ENCODE data around the gene SMYD3.

The SMYD3 gene

DNA sequence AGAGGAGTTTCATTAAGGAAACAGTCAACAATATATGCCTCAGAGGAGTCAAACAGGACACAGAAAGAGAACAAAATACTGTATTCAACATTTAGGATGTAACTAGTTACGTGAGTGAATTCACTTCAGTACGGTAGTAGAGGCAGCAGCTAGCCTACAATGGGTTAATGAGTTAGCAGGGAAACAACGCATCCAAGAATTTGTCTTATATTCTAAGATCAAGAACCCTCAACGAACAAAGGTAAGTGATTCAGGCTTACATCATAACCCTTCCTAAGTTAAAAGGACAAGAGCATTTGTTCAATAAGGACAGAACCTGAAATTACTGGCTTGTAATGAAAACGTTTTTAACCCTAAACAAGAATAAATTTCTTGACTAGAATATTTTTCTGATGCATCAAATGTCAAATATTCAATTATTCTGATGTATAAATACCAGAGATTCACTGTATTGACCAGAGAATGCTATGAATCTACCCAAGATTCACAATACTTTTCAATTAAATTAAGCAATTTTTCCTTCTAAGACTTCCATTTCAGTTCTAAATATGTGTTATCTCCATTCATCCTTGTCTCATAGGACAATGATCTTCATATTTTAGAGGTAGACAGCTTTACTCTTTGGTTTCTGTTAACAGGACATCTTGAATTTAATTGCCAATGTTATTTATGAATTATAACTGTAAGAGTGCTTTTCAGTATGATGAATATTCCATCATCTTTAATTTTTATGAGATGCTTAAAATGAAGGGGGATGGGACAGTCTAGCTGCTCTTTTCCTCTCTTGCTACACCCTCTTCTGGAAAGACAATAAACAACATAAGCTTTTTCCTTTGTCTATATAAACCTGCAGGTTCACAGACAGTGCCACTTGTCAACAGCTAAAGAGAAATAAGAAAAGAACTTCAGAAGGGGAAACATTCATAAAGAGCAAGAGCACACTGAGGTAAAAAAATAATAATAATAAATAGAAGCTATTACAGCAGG lies 209.5 kb downstream of the SMYD3 start (continued):
- no peak for TF ChIP-seq ZBTB7A (tag by site-specific recombination; IDR thresholded peaks at IDR 0.05; ENCODE audit: low read depth)
- no peak for TF ChIP-seq ZNF521 (tag by site-specific recombination; IDR thresholded peaks at IDR 0.05)
- TF ChIP-seq ZNF174 (tag by site-specific recombination; IDR thresholded peaks at IDR 0.05), result no peak

- ChIA-PET CTCF (no interaction called here), POLR2A (no interaction called here)
- no peaks in the 10 kb centered on the region for H3K9me3 ChIP-seq (ENCODE audit: control insufficient read depth, insufficient read depth, low read depth, low read length)
- no peak overlapping the region for H3K4me3 ChIP-seq (ENCODE audit: low read depth, low read length)
- no peaks in the 10 kb centered on the region for H3K4me1 ChIP-seq (ENCODE audit: control insufficient read depth, insufficient read depth, low read length)
- no peak overlapping the region for H3K27ac ChIP-seq (ENCODE audit: extremely low read depth, low read depth, low read length)
- no peaks in the 10 kb centered on the region for H3K36me3 ChIP-seq (ENCODE audit: control insufficient read depth in 2 of 2, insufficient read depth in 1 of 2, low read length in 2 of 2)
- TF ChIP-seq ZNF341 (tag by site-specific recombination; IDR thresholded peaks at IDR 0.05; ENCODE audit: low read depth) (no peak), ZXDB (tag by site-specific recombination; IDR thresholded peaks at IDR 0.05) (no peak), KLF9 (tag by site-specific recombination; IDR thresholded peaks at IDR 0.05; ENCODE audit: low read depth) (no peak), ZBTB11 (tag by site-specific recombination; conservative IDR thresholded peaks at IDR 0.05; ENCODE audit: low read depth) (no peak), PRDM2 (tag by site-specific recombination; IDR thresholded peaks at IDR 0.05; ENCODE audit: borderline replicate concordance) (no peak), GLIS2 (tag by site-specific recombination; IDR thresholded peaks at IDR 0.05) (no peak), ZNF513 (tag by site-specific recombination; IDR thresholded peaks at IDR 0.05) (no peak), ZNF184 (tag by site-specific recombination; IDR thresholded peaks at IDR 0.05) (no peak), ZNF202 (tag by site-specific recombination; IDR thresholded peaks at IDR 0.05; ENCODE audit: borderline replicate concordance) (no peak), ZNF37A (tag by site-specific recombination; IDR thresholded peaks at IDR 0.05) (no peak), PRDM4 (tag by site-specific recombination; IDR thresholded peaks at IDR 0.05) (no peak), ZNF366 (tag by site-specific recombination; conservative IDR thresholded peaks at IDR 0.05) (no peak), ZNF23 (tag by site-specific recombination; IDR thresholded peaks at IDR 0.05; ENCODE audit: borderline replicate concordance) (no peak), KLF17 (tag by site-specific recombination; IDR thresholded peaks at IDR 0.05) (no peak)
- TF ChIP-seq, protein P1, sequence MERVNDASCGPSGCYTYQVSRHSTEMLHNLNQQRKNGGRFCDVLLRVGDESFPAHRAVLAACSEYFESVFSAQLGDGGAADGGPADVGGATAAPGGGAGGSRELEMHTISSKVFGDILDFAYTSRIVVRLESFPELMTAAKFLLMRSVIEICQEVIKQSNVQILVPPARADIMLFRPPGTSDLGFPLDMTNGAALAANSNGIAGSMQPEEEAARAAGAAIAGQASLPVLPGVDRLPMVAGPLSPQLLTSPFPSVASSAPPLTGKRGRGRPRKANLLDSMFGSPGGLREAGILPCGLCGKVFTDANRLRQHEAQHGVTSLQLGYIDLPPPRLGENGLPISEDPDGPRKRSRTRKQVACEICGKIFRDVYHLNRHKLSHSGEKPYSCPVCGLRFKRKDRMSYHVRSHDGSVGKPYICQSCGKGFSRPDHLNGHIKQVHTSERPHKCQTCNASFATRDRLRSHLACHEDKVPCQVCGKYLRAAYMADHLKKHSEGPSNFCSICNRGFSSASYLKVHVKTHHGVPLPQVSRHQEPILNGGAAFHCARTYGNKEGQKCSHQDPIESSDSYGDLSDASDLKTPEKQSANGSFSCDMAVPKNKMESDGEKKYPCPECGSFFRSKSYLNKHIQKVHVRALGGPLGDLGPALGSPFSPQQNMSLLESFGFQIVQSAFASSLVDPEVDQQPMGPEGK (tag by site-specific recombination; IDR thresholded peaks at IDR 0.05), result no peak
These were observed 211.1 kb downstream of the SMYD3 start for GRCh38 chr1:246295968-246296367.
